Measurements from ENCODE around the gene SCN4B. TPM values are rescaled to one million over a fixed set of nuclear protein-coding genes. Genes with fewer than 3 reads are reported as not detected.

SCN4B gene
- total and polyA plus RNA-seq, 12 donors, result 0.17 to 16.9 (median 4.6) TPM

GRCh38 chr11:118180300-118180703 lies 27.7 kb upstream of the SCN4B start:
- no peak overlapping the region for H3K27ac ChIP-seq
- peak in 3 of 7 donors; percentile 26 to 71 (median 28) for DNase-seq
- no peak for TF ChIP-seq CTCF (IDR thresholded peaks at IDR 0.05)
- TF ChIP-seq POLR2A (IDR thresholded peaks at IDR 0.05), result no peak
- no peaks in the 10 kb centered on the region for H3K27me3 ChIP-seq
- H3K9me3 ChIP-seq (replicated peaks in 1 of 3), result no peaks in the 10 kb centered on the region
- intact Hi-C loops (cut with DNase I), result no loop called here
- no peaks in the 10 kb centered on the region for H3K36me3 ChIP-seq (replicated peaks in 1 of 2)
- H3K4me3 ChIP-seq, result no peak overlapping the region
- H3K4me1 ChIP-seq (replicated peaks in 1 of 2), result no peaks in the 10 kb centered on the region
- WGBS, 4 donors, result 43 to 58% (median 49%) methylated on average over 4 to 11 of the region's 11 CpGs

DNA sequence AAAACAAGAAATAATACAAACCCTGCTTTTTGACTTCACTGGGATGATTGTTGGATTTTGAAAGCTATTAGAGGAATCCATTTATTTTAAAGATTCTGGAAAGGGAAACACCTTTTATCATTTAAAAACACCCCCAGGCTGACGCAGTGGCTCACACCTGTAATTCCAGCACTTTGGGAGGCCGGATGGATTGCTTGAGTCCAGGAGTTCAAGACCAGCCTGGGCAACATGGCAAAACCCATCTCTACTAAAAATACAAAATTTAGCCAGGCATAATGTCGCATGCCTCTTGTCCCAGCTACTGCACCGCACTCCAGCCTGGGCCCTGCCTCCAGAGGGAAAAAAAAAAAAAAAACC lies 24.1 kb upstream of the SCN4B start:
- H3K36me3 ChIP-seq (replicated peaks in 1 of 2), result no peaks in the 10 kb centered on the region
- TF ChIP-seq POLR2A (IDR thresholded peaks at IDR 0.05) (no peak), CTCF (IDR thresholded peaks at IDR 0.05) (no peak)
- peaks cover 0 to 2% of the 10 kb centered on the region in 2 donors for H3K4me1 ChIP-seq (replicated peaks in 1 of 2)
- no peaks in the 10 kb centered on the region for H3K9me3 ChIP-seq (replicated peaks in 1 of 3)
- H3K27ac ChIP-seq, result no peak overlapping the region
- WGBS, 4 donors, result 68 to 83% (median 76%) methylated on average over 4 of the region's 4 CpGs
- no peak for DNase-seq
- no peak overlapping the region for H3K4me3 ChIP-seq
- peaks cover 6% of the 10 kb centered on the region for H3K27me3 ChIP-seq
- intact Hi-C loops (cut with DNase I), result no loop called here

- Histone ChIP-seq H3K36me3 (replicated peaks in 1 of 2) (no peaks in the 10 kb centered on the region), H3K27ac (no peak within 1 kb of the TSS), H3K4me1 (replicated peaks in 1 of 2) (peaks cover 0 to 8% of the 10 kb centered on the region in 2 donors), H3K27me3 (peaks cover 6% of the 10 kb centered on the region), H3K4me3 (peak within 1 kb of the TSS in 1 of 4 donors; percentile 28), H3K9me3 (replicated peaks in 1 of 3) (no peaks in the 10 kb centered on the region)
- no peak for DNase-seq
- TF ChIP-seq CTCF (IDR thresholded peaks at IDR 0.05), result no peak
- TF ChIP-seq POLR2A (IDR thresholded peaks at IDR 0.05), result no peak
- intact Hi-C loops (cut with DNase I), result no loop called here
- 17 to 29% (median 22%) methylated on average over 12 to 14 of the region's 14 CpGs for WGBS, 4 donors
These were observed 23.6 kb upstream of the SCN4B start, which contains the start of gene SCN2B for GRCh38 chr11:118175993-118176777. Gene SCN2B, minus strand, starts transcription at chr11:118176639. Its CDS starts 208 bp downstream, at chr11:118176431.

GRCh38 chr11:118175031-118175992 lies 22.7 kb upstream of the SCN4B start:
- WGBS, 4 donors, result 53 to 66% (median 60%) methylated on average over 11 to 13 of the region's 13 CpGs
- intact Hi-C loops (cut with DNase I), result no loop called here
- no peaks in the 10 kb centered on the region for H3K36me3 ChIP-seq (replicated peaks in 1 of 2)
- H3K27ac ChIP-seq, result no peak overlapping the region
- no peak for TF ChIP-seq CTCF (IDR thresholded peaks at IDR 0.05)
- TF ChIP-seq POLR2A (IDR thresholded peaks at IDR 0.05), result no peak
- peaks cover 0 to 9% of the 10 kb centered on the region in 2 donors for H3K4me1 ChIP-seq (replicated peaks in 1 of 2)
- H3K27me3 ChIP-seq, result peaks cover 6% of the 10 kb centered on the region
- H3K4me3 ChIP-seq, result no peak overlapping the region
- DNase-seq, result no peak
- no peaks in the 10 kb centered on the region for H3K9me3 ChIP-seq (replicated peaks in 1 of 3)
